ENCODE data around the gene UCN. TPM values are rescaled to one million over a fixed set of nuclear protein-coding genes. Genes with fewer than 3 reads are reported as not detected.

The UCN gene
- polyA plus RNA-seq, 1 experiment: 0.17 TPM

- POLR2A ChIA-PET: no interaction called here
- TF ChIP-seq, protein P1, sequence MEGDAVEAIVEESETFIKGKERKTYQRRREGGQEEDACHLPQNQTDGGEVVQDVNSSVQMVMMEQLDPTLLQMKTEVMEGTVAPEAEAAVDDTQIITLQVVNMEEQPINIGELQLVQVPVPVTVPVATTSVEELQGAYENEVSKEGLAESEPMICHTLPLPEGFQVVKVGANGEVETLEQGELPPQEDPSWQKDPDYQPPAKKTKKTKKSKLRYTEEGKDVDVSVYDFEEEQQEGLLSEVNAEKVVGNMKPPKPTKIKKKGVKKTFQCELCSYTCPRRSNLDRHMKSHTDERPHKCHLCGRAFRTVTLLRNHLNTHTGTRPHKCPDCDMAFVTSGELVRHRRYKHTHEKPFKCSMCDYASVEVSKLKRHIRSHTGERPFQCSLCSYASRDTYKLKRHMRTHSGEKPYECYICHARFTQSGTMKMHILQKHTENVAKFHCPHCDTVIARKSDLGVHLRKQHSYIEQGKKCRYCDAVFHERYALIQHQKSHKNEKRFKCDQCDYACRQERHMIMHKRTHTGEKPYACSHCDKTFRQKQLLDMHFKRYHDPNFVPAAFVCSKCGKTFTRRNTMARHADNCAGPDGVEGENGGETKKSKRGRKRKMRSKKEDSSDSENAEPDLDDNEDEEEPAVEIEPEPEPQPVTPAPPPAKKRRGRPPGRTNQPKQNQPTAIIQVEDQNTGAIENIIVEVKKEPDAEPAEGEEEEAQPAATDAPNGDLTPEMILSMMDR (IDR thresholded peaks at IDR 0.05; ENCODE audit: insufficient read depth, low read depth, low read length): no peak
These were observed 22.8 kb downstream of the UCN start for GRCh38 chr2:27285481-27285880.

GRCh38 chr2:27284996-27285395 is 23.2 kb downstream of the UCN start:
- POLR2A ChIA-PET: no interaction called here
- TF ChIP-seq, protein P1 (IDR thresholded peaks at IDR 0.05; ENCODE audit: insufficient read depth, low read depth, low read length): no peak
- Histone ChIP-seq H3K36me3 (ENCODE audit: control insufficient read depth, insufficient read depth, low read length) (no peaks in the 10 kb centered on the region), H3K4me3 (ENCODE audit: low read depth, low read length) (no peak overlapping the region), H3K27me3 (ENCODE audit: control insufficient read depth, insufficient read depth, low read length) (peaks cover 7% of the 10 kb centered on the region; the same call in 1 of the 2 replicates)
- CTCF ChIA-PET: interaction anchor here (0.7 to 6.4 kb wide), 3 partner anchors 12 to 185 kb away, joined by 3 to 94 read pairs (median 64); partner anchors contain the start of gene SLC30A3
- DNase-seq (ENCODE audit: low read depth): no peak

More at GRCh38 chr2:27285481-27285880, 22.8 kb downstream of the UCN start:
- no peak overlapping the region for H3K4me3 ChIP-seq (ENCODE audit: low read depth, low read length)
- no peak for DNase-seq (ENCODE audit: low read depth)
- CTCF ChIA-PET: interaction anchor here (1.1 kb wide), 1 partner anchor 26 kb away, joined by 3 read pairs; no protein-coding TSS in a partner anchor
- H3K27me3 ChIP-seq (ENCODE audit: control insufficient read depth, insufficient read depth, low read length): peaks cover 7% of the 10 kb centered on the region; the same call in 1 of the 2 replicates
- H3K36me3 ChIP-seq (ENCODE audit: control insufficient read depth, insufficient read depth, low read length): no peaks in the 10 kb centered on the region

DNA sequence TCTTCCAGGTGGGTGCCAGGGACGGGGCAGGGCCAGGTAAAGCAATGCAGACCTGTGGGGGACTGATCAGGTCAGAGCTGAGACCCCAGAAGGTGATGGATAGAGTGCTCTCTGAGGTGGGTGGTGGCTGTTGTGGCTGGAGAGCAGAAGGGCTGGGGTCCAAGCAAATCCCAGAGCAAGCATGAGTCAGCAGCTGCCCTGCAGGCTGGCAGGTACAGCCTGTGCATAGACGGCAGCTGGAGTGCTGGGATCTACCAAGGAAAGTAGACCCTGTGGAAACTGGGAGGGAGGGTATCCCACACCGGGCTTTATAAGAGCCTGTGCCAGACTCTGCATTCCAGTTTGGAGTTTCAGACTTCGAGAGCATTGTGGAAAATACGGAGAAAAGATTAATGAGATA is 25.4 kb downstream of the UCN start:
- TF ChIP-seq, protein P1 (IDR thresholded peaks at IDR 0.05; ENCODE audit: insufficient read depth, low read depth, low read length): no peak
- ChIA-PET POLR2A (interaction anchor here (0.6 kb wide), 2 partner anchors 23 to 101 kb away, joined by 3 to 6 read pairs; no protein-coding TSS in a partner anchor), CTCF (interaction anchor here (0.6 to 6.4 kb wide), 9 partner anchors 8 to 1563 kb away, joined by 3 to 94 read pairs (median 48); partner anchors contain the start of gene SLC30A3)
- no peak for DNase-seq (ENCODE audit: low read depth)
- peaks cover 10% of the 10 kb centered on the region for H3K27me3 ChIP-seq (ENCODE audit: control insufficient read depth, insufficient read depth, low read length)
- H3K36me3 ChIP-seq (ENCODE audit: control insufficient read depth, insufficient read depth, low read length): no peaks in the 10 kb centered on the region
- no peak overlapping the region for H3K4me3 ChIP-seq (ENCODE audit: low read depth, low read length)

GRCh38 chr2:27281855-27282559 is 26.2 kb downstream of the UCN start, which contains the start of gene TRIM54:
Gene TRIM54 (plus strand): TSS chr2:27282429. CDS start chr2:27282732, 303 bp downstream.
- no peaks in the 10 kb centered on the region for H3K36me3 ChIP-seq (ENCODE audit: control insufficient read depth, insufficient read depth, low read length)
- no peak for DNase-seq (ENCODE audit: low read depth)
- ChIA-PET CTCF (interaction anchor here (0.8 to 6.4 kb wide), 12 partner anchors 9 to 327 kb away, joined by 3 to 94 read pairs (median 21); partner anchors contain the start of gene SLC30A3), POLR2A (no interaction called here)
- H3K27me3 ChIP-seq (ENCODE audit: control insufficient read depth, insufficient read depth, low read length): peaks cover 10% of the 10 kb centered on the region
- H3K4me3 ChIP-seq (ENCODE audit: low read depth, low read length): no peak within 1 kb of the TSS
- TF ChIP-seq, protein P1 (IDR thresholded peaks at IDR 0.05; ENCODE audit: insufficient read depth, low read depth, low read length): no peak

DNA sequence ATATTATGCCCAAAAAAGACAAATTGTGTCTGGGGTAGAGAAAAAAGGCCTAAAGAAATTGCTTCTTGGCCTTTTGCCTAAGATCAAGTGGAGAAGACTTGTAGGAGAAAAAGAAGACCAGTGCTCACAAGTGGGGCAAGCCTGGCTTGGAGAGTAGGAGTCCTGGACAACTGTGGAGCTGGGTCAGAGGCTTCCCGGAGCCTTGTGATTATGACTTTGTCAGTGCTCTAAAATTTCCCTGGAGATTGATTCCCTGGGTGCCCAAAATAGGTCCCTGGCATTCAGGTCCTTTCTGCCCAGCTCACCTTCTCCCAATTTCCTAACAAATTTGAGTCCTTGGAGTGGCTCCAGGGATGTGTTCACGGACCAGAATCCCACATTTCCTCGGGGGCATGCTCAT is 26.8 kb downstream of the UCN start:
- DNase-seq (ENCODE audit: low read depth): no peak
- TF ChIP-seq, protein P1 (IDR thresholded peaks at IDR 0.05; ENCODE audit: insufficient read depth, low read depth, low read length): no peak
- H3K36me3 ChIP-seq (ENCODE audit: control insufficient read depth, insufficient read depth, low read length): no peaks in the 10 kb centered on the region
- H3K27me3 ChIP-seq (ENCODE audit: control insufficient read depth, insufficient read depth, low read length): peaks cover 10% of the 10 kb centered on the region
- CTCF ChIA-PET: interaction anchor here (0.8 to 6.4 kb wide), 13 partner anchors 10 to 326 kb away, joined by 3 to 94 read pairs (median 18); partner anchors contain the start of gene SLC30A3
- no peak overlapping the region for H3K4me3 ChIP-seq (ENCODE audit: low read depth, low read length)
- POLR2A ChIA-PET: no interaction called here

Data from BJ (cell line).